Measurements from ENCODE around the gene EIF4E1B. TPM values are rescaled to one million over a fixed set of nuclear protein-coding genes. Genes with fewer than 3 reads are reported as not detected.

Gene EIF4E1B
- total and polyA plus RNA-seq, 2 donors (not counting 1 experiment from before 2014, with no cell fraction given): not detected

GRCh38 chr5:176671890-176672747, 41.6 kb downstream of the EIF4E1B start:
- H3K27me3 ChIP-seq (replicated peaks in 1 of 4; ENCODE audit: control extremely low read depth in 1 of 4, control insufficient read depth in 3 of 4, insufficient read depth in 4 of 4, low read length in 3 of 4): peaks cover 0 to 25% (median 4%) of the 10 kb centered on the region in 4 experiments
- H4K20me1 ChIP-seq (ENCODE audit: control insufficient read depth, insufficient read depth, low read length, poor library complexity, severe bottlenecking): no peaks in the 10 kb centered on the region
- POLR2A ChIA-PET: no interaction called here
- H3K27ac ChIP-seq (ENCODE audit: low read length in 2 of 2): no peak overlapping the region
- no peaks in the 10 kb centered on the region for H3K4me1 ChIP-seq (ENCODE audit: control insufficient read depth in 2 of 2, insufficient read depth in 2 of 2, low read length in 2 of 2)
- H3K36me3 ChIP-seq (replicated peaks in 1 of 2; ENCODE audit: control extremely low read depth in 1 of 2, control insufficient read depth in 1 of 2, extremely low read depth in 1 of 2, insufficient read depth in 2 of 2, low read length in 1 of 2): no peaks in the 10 kb centered on the region
- CTCF ChIA-PET: interaction anchor here (0.7 kb wide), 1 partner anchor 12 kb away, joined by 4 read pairs; no protein-coding TSS in a partner anchor
- H3K9ac ChIP-seq (ENCODE audit: low read length): no peak overlapping the region
- no peak overlapping the region for H2AFZ ChIP-seq (ENCODE audit: insufficient read depth, low read depth, low read length, poor library complexity, severe bottlenecking)
- intact Hi-C loops (cut with micrococcal nuclease): no loop called here
- Mint-ChIP-seq H3K9me3 (ENCODE audit: insufficient read depth) (no peaks in the 10 kb centered on the region), H3K4me3 (no peak overlapping the region), H3K4me1 (peaks cover 3% of the 10 kb centered on the region), H3K27me3 (peaks cover 50% of the 10 kb centered on the region), H3K27ac (no peak overlapping the region)
- DNase-seq (no peak), ATAC-seq (ENCODE audit: low read depth) (no peak)
- no peak overlapping the region for H3K4me2 ChIP-seq (replicated peaks; ENCODE audit: low read depth, low read length, poor library complexity, severe bottlenecking)
- WGBS (ENCODE audit: insufficient coverage): 65% methylated on average over 12 of the region's 18 CpGs
- H3K4me3 ChIP-seq (ENCODE audit: control extremely low read depth in 1 of 5, extremely low read depth in 1 of 5, insufficient read depth in 1 of 5, low read depth in 2 of 5, low read length in 4 of 5): no peak overlapping the region
- no peaks in the 10 kb centered on the region for H3K79me2 ChIP-seq (ENCODE audit: control insufficient read depth, insufficient read depth, low read length)
- TF ChIP-seq EZH2 (IDR thresholded peaks at IDR 0.05; ENCODE audit: borderline replicate concordance, insufficient read depth, low read depth, low read length, poor library complexity, severe bottlenecking) (no peak), CTCF (IDR thresholded peaks at IDR 0.05) (no peak)
- no peaks in the 10 kb centered on the region for H3K9me3 ChIP-seq (ENCODE audit: control extremely low read depth in 1 of 3, control insufficient read depth in 2 of 3, insufficient read depth in 1 of 3, low read length in 2 of 3)
